Naive thymus-derived CD8-positive, alpha-beta T cell (primary cell): Measurements from ENCODE around the gene IDH2. TPM values are rescaled to one million over a fixed set of nuclear protein-coding genes. Genes with fewer than 3 reads are reported as not detected.
A peak's percentile ranks its signal among the peaks of the same experiment; 100 is the strongest.

Experiments
- ATAC-seq, 2 donors: fragments of 150-1000 bp; cut with Tn5 transposase in 1 of 2; sonication (Bioruptor Pico), chemical (Tn5 transposase) in 1 of 2; 1 replicate in 1 of 2; 2 replicates in 1 of 2; pipeline ENCODE4 v1.10.0; 2021; ENCODE audit warnings: mild to moderate bottlenecking in 2 of 2, moderate library complexity in 2 of 2
- POLR2A ChIA-PET: fragments of 350-600 bp; sonication (Branson Sonifier 250); formaldehyde crosslinking; loops from one replicate; lab custom pipeline; 2021; ENCODE audit warnings: antibody characterized with exemption; lab: Charles Lee
- DNase-seq, 10 donors: peaks; one replicate each; pipeline versions ENCODE4 v3.0.0 to v3.0.0-alpha.2; 2020 to 2022
- H3K27ac Mint-ChIP-seq, 10 donors: one replicate each; pipeline ENCODE4 v1.8.0; 2020 to 2022; ENCODE audit warnings: mild to moderate bottlenecking in 10 of 10, mixed read lengths in 10 of 10, moderate library complexity in 4 of 10, inconsistent platforms in 1 of 10
- H3K27me3 Mint-ChIP-seq, 5 donors: one replicate each; pipeline ENCODE4 v1.8.0; 2021 to 2022; ENCODE audit warnings: mixed read lengths in 5 of 5
- H3K36me3 Mint-ChIP-seq, 3 donors: one replicate each; pipeline ENCODE4 v1.8.0; 2020 to 2022; ENCODE audit warnings: mixed read lengths in 3 of 3, mild to moderate bottlenecking in 2 of 3, inconsistent platforms in 1 of 3
- H3K4me1 Mint-ChIP-seq, 4 donors: one replicate each; pipeline ENCODE4 v1.8.0; 2021 to 2022; ENCODE audit warnings: mixed read lengths in 4 of 4
- H3K4me3 Mint-ChIP-seq, 10 donors: one replicate each; pipeline ENCODE4 v1.8.0; 2020 to 2022; ENCODE audit warnings: mild to moderate bottlenecking in 10 of 10, mixed read lengths in 10 of 10, moderate library complexity in 6 of 10, inconsistent platforms in 1 of 10
- H3K9me3 Mint-ChIP-seq, 9 donors: one replicate each; pipeline ENCODE4 v1.8.0; 2020 to 2022; ENCODE audit warnings: mixed read lengths in 9 of 9, mild to moderate bottlenecking in 3 of 9, inconsistent platforms in 1 of 9, moderate library complexity in 1 of 9
- polyA plus RNA-seq, 3 donors: library from polyadenylated mRNA; unstranded; fragments of 300-500 nt; fragmentation: Illumina TruSeq; gene quantifications; one replicate each; pipeline ENCODE4 v1.2.3, GENCODE V29; 2021
- total RNA-seq, 8 experiments: library from RNA in 2 of 8; stranded (reverse) in 2 of 8; gene quantifications; one replicate each; pipeline ENCODE4 v1.2.3 and lab custom pipeline; 2021 to 2026

IDH2 gene
- total and polyA plus RNA-seq, 5 experiments from 2014 or later: 26.9 to 97.7 (median 71.5) TPM

- Mint-ChIP-seq H3K4me1 (peaks cover 34 to 75% (median 71%) of the 10 kb centered on the region in 4 donors), H3K9me3 (no peaks in the 10 kb centered on the region), H3K4me3 (peak overlapping the region; percentile 25 to 84 (median 64)), H3K36me3 (peaks cover 0 to 8% (median 0%) of the 10 kb centered on the region in 3 donors), H3K27me3 (no peaks in the 10 kb centered on the region), H3K27ac (peak overlapping the region; percentile 89 to 99 (median 98))
- ATAC-seq (no peak), DNase-seq (peak in 1 of 10 donors; percentile 24)
- POLR2A ChIA-PET: interaction anchor here (1.3 kb wide), 1 partner anchor 202 kb away, joined by 3 read pairs; the partner anchor contains the start of gene AP3S2
Measured at GRCh38 chr15:90095521-90095959, 6.7 kb downstream of the IDH2 start.

- peak overlapping the region in 2 of 10 donors; percentile 34 to 59 for H3K27ac Mint-ChIP-seq
- H3K4me1 Mint-ChIP-seq: peaks cover 18 to 48% (median 35%) of the 10 kb centered on the region in 4 donors
- DNase-seq (no peak), ATAC-seq (no peak)
- peaks cover 5 to 35% (median 10%) of the 10 kb centered on the region in 3 donors for H3K36me3 Mint-ChIP-seq
- POLR2A ChIA-PET: interaction anchor here (1.3 kb wide), 1 partner anchor 11 kb away, joined by 4 read pairs; the partner anchor contains the start of gene IDH2
- H3K4me3 Mint-ChIP-seq: no peak overlapping the region
- H3K27me3 Mint-ChIP-seq: no peaks in the 10 kb centered on the region
- H3K9me3 Mint-ChIP-seq: no peaks in the 10 kb centered on the region
Measured at GRCh38 chr15:90091156-90091931, 10.9 kb downstream of the IDH2 start.

- POLR2A ChIA-PET: interaction anchor here (1.5 kb wide), 1 partner anchor 9 kb away, joined by 6 read pairs; no protein-coding TSS in a partner anchor
- H3K4me1 Mint-ChIP-seq: peaks cover 12 to 40% (median 27%) of the 10 kb centered on the region in 4 donors
- H3K36me3 Mint-ChIP-seq: peaks cover 5 to 40% (median 10%) of the 10 kb centered on the region in 3 donors
Measured at GRCh38 chr15:90090226-90090848, 11.9 kb downstream of the IDH2 start.

GRCh38 chr15:90087454-90088154 lies 14.7 kb downstream of the IDH2 start:
- peaks cover 5 to 57% (median 10%) of the 10 kb centered on the region in 3 donors for H3K36me3 Mint-ChIP-seq
- peak overlapping the region in 4 of 10 donors; percentile 40 to 87 (median 66) for H3K27ac Mint-ChIP-seq
- ATAC-seq: peak; percentile 37 to 44
- POLR2A ChIA-PET: interaction anchor here (0.7 to 1.5 kb wide), 2 partner anchors 12 to 15 kb away, joined by 3 to 5 read pairs; no protein-coding TSS in a partner anchor
- DNase-seq: peak in 1 of 10 donors; percentile 15
- no peaks in the 10 kb centered on the region for H3K27me3 Mint-ChIP-seq
- no peak overlapping the region for H3K4me3 Mint-ChIP-seq
- no peaks in the 10 kb centered on the region for H3K9me3 Mint-ChIP-seq
- peaks cover 6 to 19% (median 11%) of the 10 kb centered on the region in 4 donors for H3K4me1 Mint-ChIP-seq

More at GRCh38 chr15:90090226-90090848, 11.9 kb downstream of the IDH2 start:
- no peak for ATAC-seq
- H3K9me3 Mint-ChIP-seq: no peaks in the 10 kb centered on the region
- H3K27me3 Mint-ChIP-seq: no peaks in the 10 kb centered on the region
- no peak for DNase-seq
- H3K27ac Mint-ChIP-seq: peak overlapping the region in 2 of 10 donors; percentile 47 to 80
- no peak overlapping the region for H3K4me3 Mint-ChIP-seq

- H3K27me3 Mint-ChIP-seq: no peaks in the 10 kb centered on the region
- H3K36me3 Mint-ChIP-seq: peaks cover 5 to 57% (median 10%) of the 10 kb centered on the region in 3 donors
- H3K4me3 Mint-ChIP-seq: no peak overlapping the region
- POLR2A ChIA-PET: no interaction called here
- H3K9me3 Mint-ChIP-seq: no peaks in the 10 kb centered on the region
- peak in 6 of 10 donors; percentile 26 to 51 (median 38) for DNase-seq
- peaks cover 4 to 17% (median 10%) of the 10 kb centered on the region in 4 donors for H3K4me1 Mint-ChIP-seq
- H3K27ac Mint-ChIP-seq: peak overlapping the region in 8 of 10 donors; percentile 16 to 87 (median 56)
- peak; percentile 67 to 76 for ATAC-seq
Measured at GRCh38 chr15:90086868-90087268, 15.4 kb downstream of the IDH2 start.

- H3K36me3 Mint-ChIP-seq: peaks cover 5 to 57% (median 10%) of the 10 kb centered on the region in 3 donors
- POLR2A ChIA-PET: no interaction called here
Measured at GRCh38 chr15:90085565-90085964, 16.7 kb downstream of the IDH2 start.

GRCh38 chr15:90084876-90085423 lies 17.3 kb downstream of the IDH2 start:
- Mint-ChIP-seq H3K9me3 (no peaks in the 10 kb centered on the region), H3K4me1 (peaks cover 4 to 12% (median 8%) of the 10 kb centered on the region in 4 donors), H3K4me3 (no peak overlapping the region), H3K27me3 (no peaks in the 10 kb centered on the region), H3K27ac (peak overlapping the region in 2 of 10 donors; percentile 61 to 88), H3K36me3 (peaks cover 5 to 56% (median 10%) of the 10 kb centered on the region in 3 donors)
- ATAC-seq (no peak), DNase-seq (no peak)
- POLR2A ChIA-PET: interaction anchor here (1.1 kb wide), 1 partner anchor 18 kb away, joined by 3 read pairs; no protein-coding TSS in a partner anchor

More at GRCh38 chr15:90085565-90085964, 16.7 kb downstream of the IDH2 start:
- H3K4me3 Mint-ChIP-seq: no peak overlapping the region
- H3K27ac Mint-ChIP-seq: peak overlapping the region in 5 of 10 donors; percentile 33 to 76 (median 51)
- no peak for ATAC-seq
- no peaks in the 10 kb centered on the region for H3K27me3 Mint-ChIP-seq
- H3K4me1 Mint-ChIP-seq: peaks cover 4 to 13% (median 8%) of the 10 kb centered on the region in 4 donors
- no peaks in the 10 kb centered on the region for H3K9me3 Mint-ChIP-seq
- DNase-seq: no peak

- Mint-ChIP-seq H3K36me3 (peaks cover 5 to 53% (median 10%) of the 10 kb centered on the region in 3 donors), H3K27me3 (no peaks in the 10 kb centered on the region), H3K4me3 (no peak overlapping the region), H3K9me3 (no peaks in the 10 kb centered on the region), H3K27ac (peak overlapping the region in 5 of 10 donors; percentile 8 to 62 (median 40)), H3K4me1 (peaks cover 4 to 10% (median 6%) of the 10 kb centered on the region in 4 donors)
- DNase-seq: no peak
- ATAC-seq: no peak
- POLR2A ChIA-PET: interaction anchor here (1.1 kb wide), 1 partner anchor 19 kb away, joined by 3 read pairs; no protein-coding TSS in a partner anchor
Measured at GRCh38 chr15:90083954-90084607, 18.2 kb downstream of the IDH2 start.

GRCh38 chr15:90083419-90083818 lies 18.8 kb downstream of the IDH2 start:
- Mint-ChIP-seq H3K4me1 (peaks cover 4 to 10% (median 6%) of the 10 kb centered on the region in 4 donors), H3K27ac (peak overlapping the region in 3 of 10 donors; percentile 40 to 62 (median 53)), H3K27me3 (no peaks in the 10 kb centered on the region), H3K4me3 (no peak overlapping the region), H3K36me3 (peaks cover 5 to 51% (median 12%) of the 10 kb centered on the region in 3 donors), H3K9me3 (no peaks in the 10 kb centered on the region)
- POLR2A ChIA-PET: interaction anchor here (1.0 kb wide), 1 partner anchor 12 kb away, joined by 3 read pairs; no protein-coding TSS in a partner anchor
- no peak for DNase-seq
- no peak for ATAC-seq

- H3K27me3 Mint-ChIP-seq: no peaks in the 10 kb centered on the region
- POLR2A ChIA-PET: interaction anchor here (1.0 kb wide), 1 partner anchor 11 kb away, joined by 3 read pairs; no protein-coding TSS in a partner anchor
- H3K27ac Mint-ChIP-seq: peak overlapping the region in 5 of 10 donors; percentile 5 to 69 (median 56)
- ATAC-seq (no peak), DNase-seq (no peak)
- H3K4me3 Mint-ChIP-seq: no peak overlapping the region
- H3K36me3 Mint-ChIP-seq: peaks cover 5 to 43% (median 9%) of the 10 kb centered on the region in 3 donors
- H3K9me3 Mint-ChIP-seq: no peaks in the 10 kb centered on the region
- H3K4me1 Mint-ChIP-seq: peaks cover 4 to 8% (median 5%) of the 10 kb centered on the region in 4 donors
Measured at GRCh38 chr15:90082140-90082715, 20.0 kb downstream of the IDH2 start.
